GM19468 (cell line): Measurements from ENCODE around the gene UBL4A.

ENCODE experiments used
- ATAC-seq: cut with Tn5 transposase; IDR thresholded peaks from one replicate; pipeline ENCODE4 v1.9.1; 2021; ENCODE audit warnings: mild to moderate bottlenecking, moderate library complexity, moderate number of reproducible peaks; ENCODE audit not compliant: unreplicated experiment; ENCODE audit errors: extremely low read depth

The UBL4A gene

DNA sequence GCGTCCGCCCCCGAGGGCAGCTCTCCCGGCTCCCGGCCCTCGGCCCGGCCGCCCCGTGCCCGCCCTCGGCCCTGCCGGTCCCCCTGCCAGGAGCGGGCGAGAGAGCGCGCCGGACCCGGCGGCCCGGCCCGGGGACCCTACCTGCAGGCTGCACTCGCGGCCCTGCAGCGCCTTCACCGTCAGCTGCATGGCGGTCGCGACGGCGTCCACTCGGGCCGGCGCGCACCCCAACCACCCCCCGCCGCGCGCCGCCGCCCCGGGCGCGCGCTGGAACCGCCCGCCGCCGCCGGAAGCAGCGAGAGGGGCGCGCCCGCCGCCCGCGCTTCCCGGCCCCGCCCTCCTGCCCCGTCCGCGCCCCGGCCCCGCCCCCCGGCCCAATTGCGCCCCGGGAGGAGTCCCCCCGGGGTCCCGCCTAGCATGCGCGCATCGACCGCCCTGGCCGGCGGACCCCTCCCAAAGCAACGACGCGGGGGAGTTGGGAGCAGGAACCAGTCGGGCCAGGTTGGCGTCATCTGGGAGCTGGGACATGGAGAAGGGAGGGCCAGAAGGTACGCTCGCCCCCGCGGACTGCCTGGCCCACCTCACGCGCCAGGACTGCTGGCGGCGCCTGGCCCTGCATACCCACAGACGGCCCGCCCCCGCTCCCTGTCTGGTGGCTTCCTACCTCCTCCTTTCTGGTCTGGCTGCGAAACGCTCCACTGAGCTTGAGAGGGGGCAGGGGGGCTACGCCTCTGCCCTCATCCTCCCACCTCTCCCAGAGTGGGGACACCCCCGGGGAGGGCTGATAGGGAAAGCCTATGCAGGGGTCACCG is at the start of gene UBL4A:
TSS of gene UBL4A (minus strand) at position 220 of the 812 bp plus-strand sequence. CDS start at position 189, 31 bp downstream.
- no peak for ATAC-seq

- ATAC-seq, result no peak
Observed at GRCh38 chrX:154535892-154536291, 49.5 kb upstream of the UBL4A start.

- peak; percentile 97 for ATAC-seq
Observed at GRCh38 chrX:154534526-154535322, 48.3 kb upstream of the UBL4A start.

GRCh38 chrX:154532690-154533089 is 46.3 kb upstream of the UBL4A start:
- ATAC-seq, result no peak

DNA sequence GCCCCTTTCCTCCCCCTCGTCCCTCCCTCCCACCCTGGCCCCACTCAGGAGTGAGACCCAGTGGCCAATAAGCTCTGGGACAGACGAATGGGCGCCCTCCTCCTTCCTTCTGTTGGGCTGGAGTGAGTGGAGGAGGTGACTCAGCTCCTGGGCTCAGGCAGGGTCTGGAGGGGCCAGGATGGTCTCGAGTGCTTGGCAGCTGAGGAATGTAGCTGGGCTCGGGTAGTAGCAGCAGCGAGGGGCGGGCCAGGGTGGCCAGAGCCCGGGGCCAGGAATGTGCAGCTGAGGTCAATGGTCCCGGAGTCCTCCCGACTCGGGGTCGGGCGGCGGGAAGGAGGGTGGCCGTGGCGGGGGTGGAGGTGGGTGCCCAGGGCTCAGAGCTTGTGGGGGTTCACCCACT is 45.2 kb upstream of the UBL4A start:
- no peak for ATAC-seq

GRCh38 chrX:154530286-154530685 is 43.9 kb upstream of the UBL4A start:
- no peak for ATAC-seq

GRCh38 chrX:154529206-154529612 is 42.8 kb upstream of the UBL4A start:
- ATAC-seq, result no peak

DNA sequence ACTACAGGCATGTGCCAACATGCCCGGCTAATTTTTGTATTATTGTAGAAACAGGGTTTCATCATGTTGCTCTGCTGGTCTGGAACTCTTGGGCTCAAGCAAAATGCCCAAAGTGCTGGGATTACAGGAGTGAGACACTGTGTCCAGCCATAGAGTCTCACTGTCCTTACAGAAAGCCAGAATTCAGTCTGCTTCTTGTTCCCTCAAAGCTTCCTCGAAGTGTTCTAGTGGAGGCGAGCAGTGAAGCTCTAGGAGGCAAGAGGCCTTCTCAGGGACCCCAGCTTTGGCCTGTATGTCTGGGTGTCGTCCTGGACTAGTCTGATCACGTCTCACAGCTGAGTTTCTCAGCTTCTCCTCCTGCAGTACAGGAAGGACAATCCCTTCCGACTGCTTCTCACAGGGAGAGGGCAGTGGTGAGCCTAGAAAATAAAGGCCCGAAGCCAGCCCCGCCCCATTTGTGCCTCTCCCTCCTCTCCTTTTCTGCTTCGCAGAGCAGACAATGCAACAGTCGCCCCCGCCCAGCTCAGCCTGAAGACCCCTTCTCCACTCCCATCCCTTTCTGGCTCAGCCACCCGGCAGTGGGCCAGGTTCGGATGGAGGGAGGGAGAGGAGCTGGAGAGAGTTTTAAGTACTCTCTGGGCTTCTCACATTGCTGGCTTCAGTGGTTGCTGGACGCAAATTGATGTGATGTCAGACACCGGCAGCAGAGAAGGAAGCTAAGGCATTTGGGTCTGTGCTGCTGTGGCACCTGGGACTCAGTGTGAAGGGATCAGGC is 40.7 kb upstream of the UBL4A start:
- no peak for ATAC-seq

GRCh38 chrX:154525606-154526490 is 39.4 kb upstream of the UBL4A start:
- no peak for ATAC-seq

GRCh38 chrX:154519389-154519788 is 33.0 kb upstream of the UBL4A start:
- ATAC-seq, result no peak

- no peak for ATAC-seq
Observed at GRCh38 chrX:154517101-154517781, 30.8 kb upstream of the UBL4A start.

DNA sequence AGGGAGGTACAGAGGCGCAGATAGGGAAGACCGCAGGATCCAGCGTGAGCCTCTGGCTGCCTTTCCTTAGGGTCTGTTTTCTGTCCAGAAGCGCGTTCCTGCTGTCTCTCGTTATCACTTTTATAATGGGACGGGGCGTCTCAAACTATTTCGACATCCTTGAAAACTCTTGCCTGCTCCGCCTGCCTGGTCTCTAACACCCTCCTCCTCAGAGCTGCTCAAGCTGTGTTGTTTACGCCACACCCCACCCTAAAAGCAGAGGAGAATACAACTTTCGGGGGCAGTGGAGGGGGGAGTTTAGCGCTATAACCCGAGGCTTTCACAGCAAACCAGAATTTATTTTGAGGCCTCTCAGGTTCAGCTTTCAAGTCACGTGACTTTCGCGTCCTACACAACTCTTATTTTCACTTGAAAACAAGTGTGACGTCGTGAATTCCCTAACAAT is 30.3 kb upstream of the UBL4A start:
- ATAC-seq, result no peak

GRCh38 chrX:154515966-154516655 is 29.7 kb upstream of the UBL4A start, which contains the start of gene FAM3A:
FAM3A (minus strand) TSS chrX:154516232; CDS start chrX:154515772, 460 bp downstream.
- ATAC-seq, result peak; percentile 33

DNA sequence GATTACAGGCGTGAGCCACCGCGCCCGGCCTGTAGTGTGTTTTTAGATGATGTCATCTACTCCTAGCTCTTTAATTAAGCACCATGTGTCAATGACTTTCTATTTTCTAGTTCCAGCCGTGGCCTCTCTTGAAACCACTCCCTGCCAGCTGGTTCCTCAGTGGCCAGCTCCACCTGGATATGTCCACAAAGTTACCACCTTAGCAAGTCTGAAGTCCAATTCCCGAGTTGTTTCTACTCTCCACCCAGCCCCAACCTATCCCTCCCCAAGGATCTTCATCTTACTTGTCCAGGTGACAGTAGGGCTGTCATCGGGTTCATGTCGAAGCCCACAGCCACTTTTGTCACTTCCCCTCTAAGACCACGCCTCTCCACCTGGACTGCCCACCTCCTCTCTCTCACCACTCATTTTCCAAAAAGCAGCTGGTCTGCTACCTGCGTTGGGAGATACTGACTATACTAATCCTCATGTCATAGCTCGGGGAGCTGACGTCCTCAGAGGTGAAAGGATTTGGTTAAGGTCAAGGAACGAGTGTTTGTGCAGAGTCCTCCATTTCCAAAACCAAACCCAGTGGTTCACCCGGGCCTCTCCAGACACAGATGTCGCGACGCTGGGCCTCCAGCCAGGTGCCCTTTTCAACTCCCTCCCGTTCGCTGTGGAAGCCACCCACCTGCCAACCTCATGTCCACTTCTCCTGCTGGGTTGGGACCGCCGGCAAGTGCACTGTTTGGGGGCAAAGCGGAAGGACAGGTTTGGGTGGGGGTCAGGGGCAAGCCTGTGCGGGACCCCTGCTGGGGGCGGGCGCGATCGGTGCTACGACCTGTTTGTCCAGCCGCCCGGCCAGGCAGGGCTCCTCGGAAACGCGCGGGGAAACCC is 28.9 kb upstream of the UBL4A start:
- ATAC-seq, result no peak

GRCh38 chrX:154513716-154514115 is 27.3 kb upstream of the UBL4A start:
- ATAC-seq, result no peak

- ATAC-seq, result no peak
Observed at GRCh38 chrX:154512879-154513553, 26.6 kb upstream of the UBL4A start.

DNA sequence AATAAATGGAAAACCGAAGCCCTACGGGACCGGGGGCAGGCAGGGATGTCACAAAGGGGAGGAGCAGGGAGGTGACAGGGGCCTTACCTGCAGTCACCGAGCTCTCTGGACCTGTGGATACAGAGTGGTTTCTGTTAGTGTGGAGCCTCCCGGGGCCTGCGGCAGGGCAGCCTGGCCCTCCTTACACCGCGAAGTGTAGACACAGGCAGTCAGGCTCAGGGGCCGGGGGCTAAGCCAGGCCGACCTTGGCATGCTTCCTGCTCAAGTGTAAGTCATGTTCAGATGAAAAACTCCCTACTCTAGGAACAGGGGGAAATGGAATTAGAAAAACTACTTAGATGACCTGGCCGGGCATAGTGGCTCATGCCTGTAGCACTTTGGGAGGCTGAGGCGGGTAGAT is 25.3 kb upstream of the UBL4A start:
- no peak for ATAC-seq
